ENCODE results near the gene TAMALIN.
A peak's percentile ranks its signal among the peaks of the same experiment; 100 is the strongest.

The TAMALIN gene

GRCh38 chr12:52037248-52037861, 30.6 kb downstream of the TAMALIN start:
- DNase-seq (ENCODE audit: low read depth), result no peak
- peak; percentile 13 for TF ChIP-seq CTCF (conservative IDR thresholded peaks at IDR 0.05; ENCODE audit: low read depth, low read length)
- peak overlapping the region; percentile 76 for H3K4me3 ChIP-seq (ENCODE audit: low read length)

- peak; percentile 2 for TF ChIP-seq CTCF (conservative IDR thresholded peaks at IDR 0.05; ENCODE audit: low read depth, low read length)
- peak; percentile 69 for DNase-seq (ENCODE audit: low read depth)
- H3K4me3 ChIP-seq (ENCODE audit: low read length), result peak overlapping the region; percentile 32
Observed at GRCh38 chr12:52038447-52038846, 31.7 kb downstream of the TAMALIN start.

GRCh38 chr12:52041035-52041434, 34.3 kb downstream of the TAMALIN start:
- no peak for TF ChIP-seq CTCF (conservative IDR thresholded peaks at IDR 0.05; ENCODE audit: low read depth, low read length)
- no peak for DNase-seq (ENCODE audit: low read depth)
- H3K4me3 ChIP-seq (ENCODE audit: low read length), result no peak overlapping the region

GRCh38 chr12:52041695-52042123, 35.0 kb downstream of the TAMALIN start:
- DNase-seq (ENCODE audit: low read depth), result no peak
- H3K4me3 ChIP-seq (ENCODE audit: low read length), result no peak overlapping the region
- TF ChIP-seq CTCF (conservative IDR thresholded peaks at IDR 0.05; ENCODE audit: low read depth, low read length), result no peak

GRCh38 chr12:52042706-52043385, 36.1 kb downstream of the TAMALIN start:
- H3K4me3 ChIP-seq (ENCODE audit: low read length), result no peak overlapping the region
- no peak for TF ChIP-seq CTCF (conservative IDR thresholded peaks at IDR 0.05; ENCODE audit: low read depth, low read length)
- DNase-seq (ENCODE audit: low read depth), result no peak

- DNase-seq (ENCODE audit: low read depth), result no peak
- TF ChIP-seq CTCF (conservative IDR thresholded peaks at IDR 0.05; ENCODE audit: low read depth, low read length), result no peak
- no peak overlapping the region for H3K4me3 ChIP-seq (ENCODE audit: low read length)
Observed at GRCh38 chr12:52043386-52044212, 36.9 kb downstream of the TAMALIN start.

Data from retinal pigment epithelial cell (primary cell).